GM03348 (cell line): Measurements from ENCODE around the gene UNC93B1.
A peak's percentile ranks its signal among the peaks of the same experiment; 100 is the strongest.

Experiments
- DNase-seq: peaks from one replicate; pipeline ENCODE4 v3.0.0; 2012; ENCODE audit warnings: low spot score

Gene UNC93B1

GRCh38 chr11:68003846-68004550, at the start of gene UNC93B1:
Gene UNC93B1 (minus strand): TSS chr11:68004097. CDS start chr11:68004043, 54 bp downstream.
- DNase-seq, result peak; percentile 94

- no peak for DNase-seq
Observed at GRCh38 chr11:68053117-68053516, 49.2 kb upstream of the UNC93B1 start.

GRCh38 chr11:68052137-68052873, 48.4 kb upstream of the UNC93B1 start:
- no peak for DNase-seq

- no peak for DNase-seq
Observed at GRCh38 chr11:68051191-68052136, 47.6 kb upstream of the UNC93B1 start.

GRCh38 chr11:68050371-68050841, 46.5 kb upstream of the UNC93B1 start:
- DNase-seq, result no peak

- DNase-seq, result no peak
Observed at GRCh38 chr11:68049509-68050370, 45.8 kb upstream of the UNC93B1 start.

GRCh38 chr11:68048681-68049508, 45.0 kb upstream of the UNC93B1 start:
- no peak for DNase-seq

- no peak for DNase-seq
Observed at GRCh38 chr11:68047437-68048290, 43.8 kb upstream of the UNC93B1 start.

- no peak for DNase-seq
Observed at GRCh38 chr11:68044898-68045351, 41.0 kb upstream of the UNC93B1 start.

- DNase-seq, result no peak
Observed at GRCh38 chr11:68044145-68044813, 40.4 kb upstream of the UNC93B1 start.

- DNase-seq, result peak; percentile 87
Observed at GRCh38 chr11:68043349-68044144, 39.6 kb upstream of the UNC93B1 start.

GRCh38 chr11:68043029-68043348, 39.1 kb upstream of the UNC93B1 start:
- DNase-seq, result no peak

GRCh38 chr11:68042219-68043028, 38.5 kb upstream of the UNC93B1 start:
- no peak for DNase-seq

- DNase-seq, result no peak
Observed at GRCh38 chr11:68041617-68042218, 37.8 kb upstream of the UNC93B1 start.

- no peak for DNase-seq
Observed at GRCh38 chr11:68040957-68041591, 37.2 kb upstream of the UNC93B1 start.
